GM19372 (cell line): Measurements from ENCODE around the gene MSRB1.
"Not testable (repeated sequence)": the region's sequence is repeated elsewhere in the genome, so short reads cannot be mapped to it uniquely, and the experiment has no call there.

Experiments
- ATAC-seq: cut with Tn5 transposase; IDR thresholded peaks from one replicate; pipeline ENCODE4 v1.9.1; 2021; ENCODE audit warnings: mild to moderate bottlenecking, low read depth, moderate library complexity; ENCODE audit not compliant: unreplicated experiment

MSRB1 gene

GRCh38 chr16:1941162-1942046, 1.6 kb downstream of the MSRB1 start:
- ATAC-seq, result no peak

- ATAC-seq, result no peak
These were observed 2.5 kb downstream of the MSRB1 start for GRCh38 chr16:1940273-1941161.

GRCh38 chr16:1939833-1940232, 3.2 kb downstream of the MSRB1 start:
- not testable (repeated sequence) for ATAC-seq

GRCh38 chr16:1938910-1939309, 4.1 kb downstream of the MSRB1 start:
- ATAC-seq, result no peak

GRCh38 chr16:1938316-1938715, 4.7 kb downstream of the MSRB1 start:
- ATAC-seq, result no peak

GRCh38 chr16:1936945-1937479, 6.0 kb downstream of the MSRB1 start:
- ATAC-seq, result no peak

GRCh38 chr16:1933097-1933661, 9.8 kb downstream of the MSRB1 start:
- ATAC-seq, result no peak

GRCh38 chr16:1932050-1933028, 10.7 kb downstream of the MSRB1 start:
- no peak for ATAC-seq

GRCh38 chr16:1930338-1930720, 12.7 kb downstream of the MSRB1 start:
- ATAC-seq, result no peak

GRCh38 chr16:1929578-1930337, 13.2 kb downstream of the MSRB1 start:
- ATAC-seq, result peak; percentile 79

- no peak for ATAC-seq
These were observed 13.9 kb downstream of the MSRB1 start for GRCh38 chr16:1929105-1929504.

- ATAC-seq, result no peak
These were observed 16.7 kb downstream of the MSRB1 start for GRCh38 chr16:1926271-1926670.

- no peak for ATAC-seq
These were observed 18.9 kb downstream of the MSRB1 start for GRCh38 chr16:1924095-1924494.

GRCh38 chr16:1923299-1924034, 19.5 kb downstream of the MSRB1 start:
- no peak for ATAC-seq

- no peak for ATAC-seq
These were observed 20.6 kb downstream of the MSRB1 start for GRCh38 chr16:1922357-1922756.

GRCh38 chr16:1920727-1921171, 22.2 kb downstream of the MSRB1 start:
- no peak for ATAC-seq

GRCh38 chr16:1920122-1920521, 22.9 kb downstream of the MSRB1 start:
- not testable (repeated sequence) for ATAC-seq

- ATAC-seq, result no peak
These were observed 23.5 kb downstream of the MSRB1 start for GRCh38 chr16:1919327-1919998.
